Mesothelial cell of epicardium (in vitro differentiated cells): Measurements from ENCODE around the gene FUS. TPM values are rescaled to one million over a fixed set of nuclear protein-coding genes. Genes with fewer than 3 reads are reported as not detected.

Experiments
- DNase-seq, 2 experiments: peaks; one replicate each; pipeline ENCODE4 v3.0.0; 2021; ENCODE audit warnings: low spot score in 2 of 2; ENCODE audit not compliant: unreplicated experiment in 2 of 2
- H3K27ac Mint-ChIP-seq: 2 replicates; pipeline ENCODE4 v1.8.0; 2021; ENCODE audit warnings: mixed read lengths
- H3K27me3 Mint-ChIP-seq: 2 replicates; pipeline ENCODE4 v1.8.0; 2021; ENCODE audit warnings: low read depth, mixed read lengths
- H3K36me3 Mint-ChIP-seq: 2 replicates; pipeline ENCODE4 v1.8.0; 2021; ENCODE audit warnings: mixed read lengths
- H3K4me1 Mint-ChIP-seq: 2 replicates; pipeline ENCODE4 v1.8.0; 2021; ENCODE audit warnings: mixed read lengths
- H3K4me3 Mint-ChIP-seq: 2 replicates; pipeline ENCODE4 v1.8.0; 2021; ENCODE audit warnings: mild to moderate bottlenecking, moderate library complexity, mixed read lengths
- H3K9me3 Mint-ChIP-seq: 2 replicates; pipeline ENCODE4 v1.8.0; 2021; ENCODE audit warnings: mixed read lengths
- total RNA-seq: library from RNA; stranded (reverse); gene quantifications from 3 replicates; pipeline ENCODE4 v1.2.1, GENCODE V29; 2021
- TF ChIP-seq, protein P1 (sequence below): fragments of 200-600 bp; sonication (generic); IDR thresholded peaks from one replicate; pipeline ENCODE4 v1.5.0; 2021; ENCODE audit warnings: antibody characterized with exemption; ENCODE audit not compliant: unreplicated experiment

Gene FUS
- total RNA-seq, 1 donor from 2014 or later = 718 TPM

DNA sequence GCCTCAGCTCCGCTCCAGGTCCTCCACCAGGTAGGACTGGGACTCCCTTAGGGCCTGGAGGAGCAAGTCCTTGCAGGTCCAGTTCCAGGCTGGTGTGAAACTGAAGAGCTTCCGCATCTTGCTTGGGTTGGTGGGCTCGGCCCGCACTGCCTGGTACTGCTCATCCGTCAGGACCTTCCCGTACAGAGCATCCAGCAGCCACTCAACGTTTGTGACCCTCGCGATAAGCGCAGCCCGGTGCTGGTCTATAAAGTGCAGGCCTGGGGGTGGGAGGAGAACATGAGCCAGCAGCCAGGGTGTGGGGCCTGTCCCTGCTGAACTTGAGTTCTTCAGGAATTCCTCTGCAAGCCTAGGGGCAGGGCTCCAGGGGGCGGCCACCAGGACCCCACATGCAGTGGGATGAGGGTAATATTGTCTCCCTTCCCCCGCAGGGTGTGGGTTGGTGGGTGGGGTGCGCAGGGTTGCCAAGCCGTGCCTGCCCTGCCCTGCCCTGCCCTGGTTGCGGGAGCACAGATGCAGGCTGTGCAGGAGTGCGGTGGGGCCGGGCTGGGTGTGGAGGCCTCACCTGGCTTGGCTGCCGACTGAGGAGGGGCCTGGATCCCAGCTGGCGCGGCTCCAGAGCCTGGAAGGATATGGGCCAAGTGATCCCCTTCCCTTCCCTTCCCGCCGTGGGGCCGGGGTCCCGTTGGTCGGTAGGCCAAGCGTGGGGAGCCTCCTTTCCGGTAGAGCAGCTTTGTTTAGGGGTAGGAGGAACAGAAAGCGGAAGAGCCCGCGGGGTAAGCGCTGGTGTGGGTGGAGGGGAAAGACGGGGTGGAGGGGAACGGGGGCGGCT, 21.9 kb downstream of the FUS start:
- Mint-ChIP-seq H3K36me3 (peaks cover 11% of the 10 kb centered on the region), H3K9me3 (no peaks in the 10 kb centered on the region), H3K4me1 (peaks cover 13% of the 10 kb centered on the region), H3K27ac (peak overlapping the region; percentile 16), H3K27me3 (peaks cover 53% of the 10 kb centered on the region), H3K4me3 (peak overlapping the region; percentile 79)
- DNase-seq = peak in 1 of 2 experiments; percentile 54
- TF ChIP-seq, protein P1, sequence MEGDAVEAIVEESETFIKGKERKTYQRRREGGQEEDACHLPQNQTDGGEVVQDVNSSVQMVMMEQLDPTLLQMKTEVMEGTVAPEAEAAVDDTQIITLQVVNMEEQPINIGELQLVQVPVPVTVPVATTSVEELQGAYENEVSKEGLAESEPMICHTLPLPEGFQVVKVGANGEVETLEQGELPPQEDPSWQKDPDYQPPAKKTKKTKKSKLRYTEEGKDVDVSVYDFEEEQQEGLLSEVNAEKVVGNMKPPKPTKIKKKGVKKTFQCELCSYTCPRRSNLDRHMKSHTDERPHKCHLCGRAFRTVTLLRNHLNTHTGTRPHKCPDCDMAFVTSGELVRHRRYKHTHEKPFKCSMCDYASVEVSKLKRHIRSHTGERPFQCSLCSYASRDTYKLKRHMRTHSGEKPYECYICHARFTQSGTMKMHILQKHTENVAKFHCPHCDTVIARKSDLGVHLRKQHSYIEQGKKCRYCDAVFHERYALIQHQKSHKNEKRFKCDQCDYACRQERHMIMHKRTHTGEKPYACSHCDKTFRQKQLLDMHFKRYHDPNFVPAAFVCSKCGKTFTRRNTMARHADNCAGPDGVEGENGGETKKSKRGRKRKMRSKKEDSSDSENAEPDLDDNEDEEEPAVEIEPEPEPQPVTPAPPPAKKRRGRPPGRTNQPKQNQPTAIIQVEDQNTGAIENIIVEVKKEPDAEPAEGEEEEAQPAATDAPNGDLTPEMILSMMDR = no peak

DNA sequence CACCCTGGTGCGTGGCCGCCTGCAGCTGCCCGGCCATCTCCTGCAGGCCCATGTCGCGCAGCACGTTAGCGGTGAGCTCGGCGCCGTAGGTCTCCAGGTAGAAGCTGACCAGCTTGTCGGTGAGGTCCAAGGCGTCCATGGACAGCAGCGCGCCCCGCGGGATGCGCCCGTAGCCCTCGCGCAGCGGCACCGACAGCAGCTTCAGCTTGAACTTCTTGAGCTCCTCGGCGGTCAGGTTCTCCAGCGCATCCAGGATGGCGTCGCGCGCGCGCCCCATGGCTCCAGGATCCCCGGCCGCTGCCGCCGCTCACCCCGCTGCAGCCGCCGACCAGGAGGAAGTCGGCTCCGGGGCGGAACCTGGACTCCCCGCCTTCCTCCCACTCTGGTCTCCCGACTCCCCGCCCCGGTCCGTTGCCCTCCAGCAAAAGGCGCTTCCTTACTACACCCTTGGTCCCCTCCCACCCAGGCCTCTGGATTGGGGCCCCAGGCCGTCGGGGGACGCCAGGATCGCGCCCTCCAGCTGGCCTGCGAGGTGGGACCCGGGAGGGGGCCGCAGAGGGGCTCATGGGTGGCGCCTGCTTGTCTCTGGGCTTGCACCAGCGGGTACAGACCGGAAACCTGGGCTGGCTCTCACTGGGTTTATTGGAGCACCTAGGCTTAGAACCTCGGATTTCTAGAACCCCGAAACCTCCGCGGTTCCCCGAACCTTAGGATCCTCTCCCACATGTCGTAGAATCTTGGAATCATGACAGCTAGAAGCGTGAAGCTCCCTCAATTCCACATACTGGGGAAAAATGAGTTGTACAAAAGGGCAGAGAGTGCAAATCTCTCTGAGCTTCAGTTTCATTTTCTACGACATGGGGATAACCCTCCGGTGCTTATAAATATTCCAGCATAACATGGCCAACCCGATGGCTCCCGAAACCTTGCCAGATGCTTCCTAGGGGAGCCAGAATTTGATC, 22.8 kb downstream of the FUS start, which contains the start of gene PYCARD:
PYCARD (minus strand) TSS at position 347 of the 962 bp plus-strand sequence; CDS start at position 277, 70 bp downstream.
- TF ChIP-seq, protein P1 = no peak
- Mint-ChIP-seq H3K9me3 (no peaks in the 10 kb centered on the region), H3K4me3 (peak within 1 kb of the TSS; percentile 79), H3K27ac (peak within 1 kb of the TSS; percentile 16), H3K36me3 (peaks cover 10% of the 10 kb centered on the region), H3K4me1 (peaks cover 13% of the 10 kb centered on the region), H3K27me3 (peaks cover 62% of the 10 kb centered on the region)
- peak in 1 of 2 experiments; percentile 52 for DNase-seq

DNA sequence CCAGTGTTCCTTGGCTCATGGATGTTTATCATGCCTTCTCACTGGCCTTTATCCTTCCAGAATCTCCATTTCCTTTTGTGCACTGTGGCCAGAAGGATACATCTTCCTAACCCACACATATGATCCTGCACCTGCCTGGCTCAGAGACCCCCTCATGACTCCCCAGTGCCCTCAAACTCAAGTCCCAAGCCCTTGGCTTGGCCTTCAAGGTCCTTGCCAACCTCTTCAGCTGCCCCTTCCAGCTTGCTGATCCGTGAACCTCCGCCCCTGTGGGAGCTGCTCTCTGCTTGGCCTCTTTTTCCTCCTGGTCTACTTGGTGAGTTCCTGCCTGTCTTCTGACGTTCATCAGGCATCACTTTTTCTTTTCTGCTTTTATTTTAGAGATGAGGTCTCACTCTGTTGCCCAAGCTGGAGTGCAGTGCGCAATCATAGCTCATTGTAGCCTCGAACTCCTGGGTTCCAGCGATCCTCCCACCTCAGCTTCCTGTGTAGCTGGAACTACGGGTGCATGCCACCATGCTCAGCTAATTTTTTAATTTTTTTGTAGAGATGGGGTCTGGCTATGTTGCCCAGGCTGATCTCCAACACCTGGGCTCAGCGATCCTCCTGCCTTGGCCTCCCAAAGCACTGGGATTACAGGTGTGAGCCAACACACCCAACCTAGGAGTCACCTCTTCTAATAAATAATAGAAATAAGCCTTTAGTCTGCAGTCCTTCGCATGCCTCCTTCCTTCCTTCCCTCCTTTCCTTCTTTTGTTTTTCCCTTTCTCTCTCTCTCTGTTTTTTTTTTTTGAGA, 25.1 kb downstream of the FUS start:
- Mint-ChIP-seq H3K4me3 (no peak overlapping the region), H3K27ac (no peak overlapping the region), H3K36me3 (no peaks in the 10 kb centered on the region), H3K27me3 (peaks cover 78% of the 10 kb centered on the region), H3K4me1 (peaks cover 13% of the 10 kb centered on the region), H3K9me3 (no peaks in the 10 kb centered on the region)
- DNase-seq = no peak
- TF ChIP-seq, protein P1 = no peak

DNA sequence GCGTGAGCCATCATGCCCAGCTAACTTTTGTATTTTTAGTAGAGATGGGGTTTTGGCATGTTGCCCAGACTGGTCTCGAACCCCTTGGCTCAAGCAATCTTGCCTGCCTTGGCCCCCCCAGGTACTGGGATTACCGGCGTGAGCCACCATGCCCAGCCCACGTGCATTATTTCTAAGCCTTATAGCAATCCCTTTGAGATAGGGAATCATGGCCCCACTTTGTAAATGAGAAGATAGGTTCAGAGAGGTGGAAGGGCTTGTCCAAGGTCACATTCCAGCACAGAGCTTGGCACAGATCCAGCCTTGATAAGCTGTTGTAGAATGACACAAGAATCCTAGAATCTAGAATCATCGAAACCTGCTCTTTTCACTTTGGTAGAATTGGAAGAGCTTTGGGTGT, 26.8 kb downstream of the FUS start:
- Mint-ChIP-seq H3K27me3 (peaks cover 81% of the 10 kb centered on the region), H3K36me3 (no peaks in the 10 kb centered on the region), H3K9me3 (no peaks in the 10 kb centered on the region), H3K27ac (no peak overlapping the region), H3K4me1 (peaks cover 5% of the 10 kb centered on the region), H3K4me3 (no peak overlapping the region)
- TF ChIP-seq, protein P1 = no peak
- no peak for DNase-seq

DNA sequence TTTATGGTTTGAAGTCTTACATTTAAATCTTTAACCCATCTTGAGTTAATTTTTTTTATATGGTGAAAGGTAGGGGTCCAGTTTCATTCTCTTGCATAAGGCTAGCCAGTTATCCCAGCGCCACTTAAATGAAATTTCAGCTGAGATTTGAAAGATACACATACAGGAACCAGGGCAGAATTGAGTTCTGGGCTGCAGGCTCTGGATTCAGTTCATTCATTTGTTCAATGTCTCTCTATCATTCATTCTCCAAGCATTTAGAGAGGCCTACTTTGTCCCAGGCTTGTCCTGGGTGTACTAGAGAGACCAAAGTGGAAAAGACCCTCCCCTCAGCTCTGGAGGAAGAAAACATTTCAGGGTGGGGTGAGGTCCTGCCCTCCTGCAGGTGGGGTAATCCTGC, 33.4 kb downstream of the FUS start:
- Mint-ChIP-seq H3K27me3 (peaks cover 83% of the 10 kb centered on the region), H3K9me3 (no peaks in the 10 kb centered on the region), H3K4me3 (peak overlapping the region; percentile 28), H3K27ac (no peak overlapping the region), H3K4me1 (peaks cover 13% of the 10 kb centered on the region), H3K36me3 (no peaks in the 10 kb centered on the region)
- no peak for DNase-seq
- TF ChIP-seq, protein P1 = no peak
